ENCODE results near the gene ZCCHC24.

- no peak for TF ChIP-seq CTCF (IDR thresholded peaks at IDR 0.05)
- no peak for TF ChIP-seq POLR2A (IDR thresholded peaks at IDR 0.05)
Observed at GRCh38 chr10:79394664-79395063, 50.8 kb downstream of the ZCCHC24 start.
